HK-2 (cell line): ENCODE results near the gene PFKP.

Experiments
- DNase-seq: peaks from one replicate; pipeline ENCODE4 v3.0.0-alpha.2; 2018; ENCODE audit not compliant: unreplicated experiment

The PFKP gene

DNA sequence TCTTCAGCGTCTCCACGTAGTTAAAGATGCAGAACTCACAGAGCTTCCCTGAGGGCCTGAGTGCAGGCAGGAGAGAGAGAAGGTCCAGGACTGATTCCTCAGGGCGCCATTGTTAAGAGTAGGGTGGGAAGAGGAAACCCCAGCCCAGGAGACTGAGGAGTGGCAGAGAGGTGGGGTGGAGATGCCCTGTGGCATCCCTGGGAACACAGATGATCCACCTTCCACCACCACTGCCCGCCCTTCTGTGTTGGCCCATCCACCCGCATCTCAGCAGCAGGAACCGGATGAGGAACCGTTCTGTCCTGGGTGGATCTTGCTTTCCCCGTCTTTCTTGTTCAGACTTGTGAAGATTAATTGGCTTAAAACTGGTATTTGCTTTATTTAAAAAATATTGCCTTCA lies 48.3 kb downstream of the PFKP start:
- no peak for DNase-seq

- DNase-seq: no peak
These were observed 49.3 kb downstream of the PFKP start for GRCh38 chr10:3116508-3117100.

- DNase-seq: no peak
These were observed 50.1 kb downstream of the PFKP start for GRCh38 chr10:3117486-3117885.

DNA sequence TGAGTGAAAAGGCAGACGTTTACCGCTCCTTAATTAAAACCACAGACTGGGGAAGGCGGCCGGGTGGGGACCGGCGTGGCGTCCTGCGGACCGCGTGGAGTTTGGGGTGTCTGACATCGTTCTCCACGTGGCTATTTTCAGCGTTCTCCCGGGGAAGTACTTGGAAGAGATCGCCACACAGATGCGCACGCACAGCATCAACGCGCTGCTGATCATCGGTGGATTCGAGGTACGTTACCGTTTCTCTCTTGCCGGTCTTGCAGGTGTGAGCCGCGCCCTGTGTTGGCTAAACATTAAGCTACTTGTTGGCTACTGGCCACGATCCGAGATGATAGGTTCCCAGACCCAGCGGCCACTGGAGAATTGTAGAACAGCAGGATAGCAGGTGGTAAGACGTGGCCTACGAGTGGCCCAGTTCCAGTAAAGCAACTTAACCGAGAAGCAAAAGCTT lies 51.3 kb downstream of the PFKP start:
- DNase-seq: no peak

DNA sequence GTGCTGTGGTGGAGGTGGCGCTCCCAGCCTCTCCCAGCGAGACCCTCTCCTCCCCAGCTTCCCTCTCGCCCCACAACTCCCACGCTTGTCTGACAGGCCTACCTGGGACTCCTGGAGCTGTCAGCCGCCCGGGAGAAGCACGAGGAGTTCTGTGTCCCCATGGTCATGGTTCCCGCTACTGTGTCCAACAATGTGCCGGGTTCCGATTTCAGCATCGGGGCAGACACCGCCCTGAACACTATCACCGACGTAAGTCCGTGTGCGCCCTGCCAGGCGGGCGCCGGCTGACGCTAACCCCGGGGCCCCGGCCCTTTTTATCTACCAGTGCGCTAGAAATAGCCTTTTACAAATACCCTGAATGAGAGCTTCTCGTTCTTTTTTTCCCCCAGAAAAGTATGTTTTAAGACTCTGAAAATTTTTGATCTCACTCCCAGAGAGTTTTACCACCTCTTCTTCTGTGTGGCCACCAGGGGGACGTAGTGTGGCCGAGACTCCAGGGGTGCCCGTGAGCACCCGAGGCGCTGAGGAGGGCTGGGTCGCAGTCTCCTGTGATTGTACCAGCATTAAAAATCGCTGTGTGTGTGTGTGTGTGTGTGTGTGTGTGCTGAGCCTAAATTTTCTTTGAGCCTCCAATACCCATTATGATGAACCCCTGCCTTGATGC lies 52.6 kb downstream of the PFKP start:
- DNase-seq: no peak

GRCh38 chr10:3122034-3122433 lies 54.7 kb downstream of the PFKP start:
- DNase-seq: no peak

DNA sequence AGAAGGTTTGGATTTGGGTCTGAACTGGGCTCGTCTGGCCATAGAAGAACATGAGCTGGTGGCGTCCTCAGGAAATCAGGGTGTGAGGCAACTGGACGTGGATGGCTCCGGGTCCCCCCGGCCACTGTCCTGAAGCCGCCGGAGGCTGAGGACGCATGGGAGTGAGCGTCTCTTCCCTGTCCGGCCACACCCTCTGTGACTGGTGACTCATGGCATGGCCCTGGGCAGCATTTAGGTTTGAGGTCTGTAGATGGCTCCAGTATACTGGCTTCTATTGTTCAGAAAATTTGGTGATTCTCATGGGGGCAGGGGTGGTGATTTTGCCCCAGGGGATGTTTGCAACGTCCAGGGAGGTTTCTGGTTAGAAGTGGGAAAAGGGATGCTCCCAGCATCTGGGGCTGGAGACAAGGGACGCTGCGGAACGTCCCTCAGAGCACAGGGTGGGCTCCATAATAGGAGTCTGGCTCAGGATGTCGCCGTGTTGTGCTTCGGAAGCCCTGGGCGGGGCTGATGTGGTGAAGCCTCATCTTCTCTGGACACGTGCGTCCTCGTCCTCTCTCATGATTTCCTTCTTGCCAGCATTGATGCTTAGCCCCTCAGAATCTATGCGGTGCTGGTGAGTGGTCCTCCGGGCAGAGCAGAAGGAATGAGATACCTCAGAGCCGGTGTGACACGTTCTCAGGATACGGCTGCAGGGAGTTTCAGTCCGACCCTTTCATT lies 55.3 kb downstream of the PFKP start:
- DNase-seq: no peak

- no peak for DNase-seq
These were observed 56.4 kb downstream of the PFKP start for GRCh38 chr10:3123571-3124411.

DNA sequence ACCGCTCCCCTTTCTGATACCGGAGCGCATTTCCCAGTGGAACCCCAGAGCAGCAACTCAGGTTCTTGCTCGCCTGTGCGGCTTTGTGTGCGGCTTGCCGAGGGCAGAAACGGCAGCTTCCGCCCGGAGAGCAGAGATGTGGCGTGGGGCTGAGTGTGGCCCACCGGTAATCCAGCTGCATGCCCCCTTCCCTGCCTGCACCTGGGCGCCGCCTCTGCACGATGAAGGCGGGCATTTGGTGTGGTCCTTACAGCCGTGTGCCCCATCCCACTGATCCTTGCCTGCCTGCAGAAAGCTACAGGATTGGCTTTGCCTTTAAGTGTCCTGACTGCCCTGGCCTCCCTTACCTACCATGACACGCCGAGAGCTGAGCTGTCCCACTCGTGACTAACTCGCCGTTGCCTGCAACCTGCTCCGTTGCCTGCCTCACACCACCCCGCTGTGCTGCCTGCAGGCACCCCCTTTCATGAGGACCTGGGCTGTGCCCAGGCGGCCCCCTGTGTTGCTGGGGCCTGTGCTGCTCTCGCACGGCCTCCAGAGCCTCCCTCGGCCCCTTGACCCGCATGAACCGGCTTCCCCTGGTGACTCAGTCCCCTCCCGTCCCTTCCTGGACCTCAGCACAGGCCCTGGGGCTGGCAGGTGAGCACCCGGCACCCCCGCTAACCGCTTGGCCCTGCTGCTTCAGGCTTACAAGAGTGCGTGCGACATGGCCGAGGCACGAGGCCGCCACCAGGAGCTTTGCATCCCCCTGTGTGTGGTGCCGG lies 57.2 kb downstream of the PFKP start:
- no peak for DNase-seq

DNA sequence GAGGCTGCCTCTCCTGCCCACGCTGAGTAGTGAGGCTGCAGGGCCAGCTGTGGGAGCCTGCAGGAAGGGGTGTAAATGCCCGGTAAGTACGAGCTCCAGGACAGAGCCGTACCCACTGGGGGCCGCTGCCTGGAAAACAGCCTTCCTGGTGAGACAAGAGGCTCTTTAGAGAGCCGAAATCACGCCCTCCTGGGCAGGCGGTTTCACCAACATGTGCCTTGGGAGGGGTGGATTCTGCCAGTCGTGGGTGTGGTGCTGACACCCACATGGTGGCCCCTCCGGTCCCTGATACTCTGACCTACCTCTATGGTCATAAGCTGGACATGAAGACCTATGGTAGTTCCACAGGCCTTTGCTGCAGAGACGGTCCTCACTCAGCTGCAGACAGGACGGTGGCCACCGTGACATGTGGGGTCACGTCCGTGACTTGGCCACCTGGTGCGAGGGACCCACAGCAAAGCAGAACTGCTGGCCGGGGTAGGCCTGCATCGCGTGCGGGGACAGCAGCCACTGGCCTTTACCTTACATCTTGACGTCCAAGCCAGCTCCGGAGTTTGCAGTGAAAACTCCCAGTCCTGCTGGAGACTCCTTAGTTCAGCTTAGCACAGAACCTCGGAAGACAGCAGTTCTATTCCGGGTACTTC lies 58.3 kb downstream of the PFKP start:
- no peak for DNase-seq

GRCh38 chr10:3126249-3126648 lies 58.9 kb downstream of the PFKP start:
- no peak for DNase-seq

- DNase-seq: no peak
These were observed 59.5 kb downstream of the PFKP start for GRCh38 chr10:3126741-3127346.

GRCh38 chr10:3127921-3128320 lies 60.6 kb downstream of the PFKP start:
- no peak for DNase-seq

DNA sequence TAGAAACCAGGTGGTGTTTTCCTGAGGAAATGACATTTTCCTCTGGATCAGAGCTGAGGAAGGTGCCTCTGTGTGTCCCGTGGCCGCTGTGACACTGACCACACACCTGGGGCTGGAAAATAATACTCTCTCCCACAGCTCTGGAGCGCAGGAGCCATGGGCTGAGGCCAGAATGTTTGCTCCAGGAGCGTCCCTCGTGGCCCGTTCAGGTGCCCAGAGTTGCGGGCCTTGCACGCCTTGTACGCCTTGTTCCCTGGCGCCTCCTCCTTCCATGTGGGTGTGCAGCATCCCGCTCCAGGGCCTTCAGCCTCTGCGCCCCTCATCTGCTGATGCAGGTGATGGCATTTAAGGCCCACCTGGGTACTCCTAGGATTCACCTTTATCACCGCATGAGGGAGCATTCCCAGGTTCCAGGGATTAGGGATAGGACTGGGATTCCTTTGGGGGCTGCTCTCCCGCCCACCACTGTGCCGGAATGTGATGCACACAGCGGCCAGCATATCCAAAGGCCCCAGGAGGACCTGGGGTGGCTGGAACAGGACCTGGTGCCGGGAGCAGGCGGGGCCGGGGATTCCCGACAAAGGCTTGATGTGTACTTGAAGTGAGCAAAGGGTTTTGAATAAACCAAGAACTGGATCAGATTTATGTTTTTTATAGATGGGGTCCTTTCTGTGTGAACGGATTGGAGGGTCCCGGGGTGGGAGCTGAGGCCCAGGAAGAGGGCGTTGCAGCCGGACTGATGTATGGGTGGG lies 61.2 kb downstream of the PFKP start:
- no peak for DNase-seq

GRCh38 chr10:3129581-3130340 lies 62.4 kb downstream of the PFKP start:
- no peak for DNase-seq

GRCh38 chr10:3131098-3131497 lies 63.8 kb downstream of the PFKP start:
- no peak for DNase-seq

- no peak for DNase-seq
These were observed 65.0 kb downstream of the PFKP start for GRCh38 chr10:3132036-3133025.

- no peak for DNase-seq
These were observed 66.6 kb downstream of the PFKP start for GRCh38 chr10:3133948-3134347.
